Stimulated activated CD4-positive, alpha-beta T cell treated with anti-CD3 and anti-CD28 coated beads, Interleukin-15, amount 100 ng/mL, for 48 hours (primary cell): ENCODE data around the gene PNISR.

Experiments used
- DNase-seq, 2 donors: peaks; one replicate each; pipeline ENCODE4 v3.0.0-alpha.2; 2020; ENCODE audit warnings: low read depth in 2 of 2

Gene PNISR

DNA sequence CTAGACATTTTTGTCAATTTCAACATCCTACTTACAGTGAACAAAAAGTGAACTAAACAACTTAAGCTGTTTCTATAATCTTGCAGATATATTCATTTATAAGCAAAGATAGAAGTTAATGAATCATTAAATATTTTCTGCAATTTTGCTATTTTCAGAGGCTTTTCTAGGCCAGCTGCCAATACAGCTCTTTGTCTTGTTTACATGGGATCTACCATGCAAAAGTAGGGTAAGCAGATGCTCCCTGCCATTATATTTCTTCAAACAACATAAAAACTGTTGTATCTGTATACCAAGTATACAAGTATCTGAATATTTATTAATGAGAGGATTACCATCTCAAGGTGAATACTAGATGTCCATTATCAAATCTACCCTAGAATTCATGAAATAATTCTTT, 15.4 kb downstream of the PNISR start:
- DNase-seq: no peak

- no peak for DNase-seq
Measured at GRCh38 chr6:99407076-99407475, 18.0 kb downstream of the PNISR start.

DNA sequence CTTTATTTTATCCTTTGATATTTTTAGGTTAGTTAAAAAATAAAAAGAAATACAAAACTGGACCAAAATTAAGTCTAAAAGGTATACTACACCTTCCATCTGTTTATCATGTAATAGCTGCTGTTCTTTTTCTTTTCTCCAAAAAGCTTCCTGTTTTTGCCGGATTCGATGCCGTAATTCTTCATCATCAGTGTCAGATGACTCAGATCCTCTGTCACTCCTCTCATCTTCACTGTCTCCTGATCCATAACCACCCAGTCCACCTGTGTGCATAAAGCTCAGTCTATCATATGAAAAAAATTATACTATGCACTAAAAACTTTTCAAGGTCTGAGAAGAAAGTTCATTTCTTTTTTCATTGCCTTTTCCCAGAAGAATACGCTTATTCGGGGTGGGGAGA, 22.7 kb downstream of the PNISR start:
- DNase-seq: no peak

GRCh38 chr6:99397287-99397686, 27.8 kb downstream of the PNISR start:
- no peak for DNase-seq

- DNase-seq: peak; percentile 33 to 40
Measured at GRCh38 chr6:99393698-99394531, 31.2 kb downstream of the PNISR start, which contains the start of gene COQ3. TSS of gene COQ3 (minus strand) at chr6:99394195. CDS start at chr6:99394179, 16 bp downstream.

DNA sequence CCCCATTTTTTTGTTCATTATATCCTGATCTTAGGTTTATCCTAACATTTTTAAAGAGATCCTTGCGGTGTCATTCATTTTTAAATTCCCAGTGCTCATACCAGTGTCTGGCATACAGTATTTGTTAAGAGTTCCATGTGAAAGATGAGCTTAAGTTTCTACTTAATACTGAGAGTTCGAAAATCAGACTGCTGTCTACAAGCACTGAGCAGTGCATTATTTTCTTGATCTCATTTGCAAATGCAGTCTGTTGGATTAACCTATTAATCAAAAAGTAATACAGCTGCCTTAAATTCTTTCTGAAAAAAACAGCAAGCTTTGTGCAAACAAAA, 31.8 kb downstream of the PNISR start:
- DNase-seq: no peak

DNA sequence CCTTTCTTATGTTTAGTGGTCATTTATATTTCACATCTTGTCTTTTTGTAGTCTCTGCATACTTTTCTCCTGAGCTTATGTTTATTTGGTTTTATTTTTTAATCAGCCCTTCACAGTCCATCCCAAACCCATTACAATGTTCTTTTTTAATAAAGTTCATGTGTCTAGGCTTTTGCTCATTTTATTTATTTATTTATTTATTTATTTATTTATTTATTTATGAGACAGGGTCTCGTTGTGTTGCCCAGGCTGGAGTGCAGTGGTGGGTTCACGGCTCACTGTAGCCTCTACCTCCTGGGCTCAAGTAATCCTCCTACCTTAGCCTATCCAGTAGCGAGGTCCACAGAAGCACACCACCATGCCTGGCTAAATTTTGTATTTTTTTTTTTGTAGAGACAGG, 34.2 kb downstream of the PNISR start:
- no peak for DNase-seq

DNA sequence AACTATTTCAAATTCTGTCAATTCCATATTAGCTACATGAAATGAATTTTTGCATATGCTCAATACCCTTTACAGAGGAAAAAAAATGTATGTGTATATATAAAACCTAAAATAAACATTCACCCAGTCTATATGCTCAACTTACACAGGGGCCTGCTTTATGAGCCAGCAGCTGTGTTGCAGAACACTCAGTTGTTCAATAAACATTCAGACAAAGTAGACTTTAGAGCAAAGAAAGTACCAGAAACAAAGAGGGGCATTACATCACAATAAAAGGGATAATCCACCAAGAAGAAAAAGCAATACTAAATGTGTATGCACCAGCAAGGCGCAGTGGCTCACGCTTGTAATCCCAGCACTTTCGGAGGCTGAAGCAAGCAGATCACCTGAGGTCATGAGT, 40.6 kb downstream of the PNISR start:
- DNase-seq: no peak

DNA sequence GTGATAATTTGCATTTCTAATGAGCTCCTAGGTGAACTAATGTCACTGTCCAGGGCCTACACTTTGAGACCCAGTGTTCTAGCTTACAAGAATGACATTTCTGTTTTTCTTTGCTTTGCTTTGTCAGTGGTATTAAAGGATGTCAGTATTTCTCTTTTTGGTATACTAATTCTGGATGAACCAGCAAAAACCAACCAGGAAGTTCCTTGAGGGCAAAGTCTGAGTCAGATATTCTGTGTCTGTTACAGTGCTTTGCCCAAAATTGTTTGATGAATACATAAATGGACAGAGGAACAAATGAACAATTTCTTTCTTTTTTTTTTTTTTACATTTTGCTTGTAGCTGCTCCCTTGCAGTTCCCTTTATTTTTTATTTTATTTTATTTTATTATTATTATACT, 46.5 kb downstream of the PNISR start:
- DNase-seq: no peak

GRCh38 chr6:99369533-99369932, 55.6 kb downstream of the PNISR start:
- DNase-seq: no peak

DNA sequence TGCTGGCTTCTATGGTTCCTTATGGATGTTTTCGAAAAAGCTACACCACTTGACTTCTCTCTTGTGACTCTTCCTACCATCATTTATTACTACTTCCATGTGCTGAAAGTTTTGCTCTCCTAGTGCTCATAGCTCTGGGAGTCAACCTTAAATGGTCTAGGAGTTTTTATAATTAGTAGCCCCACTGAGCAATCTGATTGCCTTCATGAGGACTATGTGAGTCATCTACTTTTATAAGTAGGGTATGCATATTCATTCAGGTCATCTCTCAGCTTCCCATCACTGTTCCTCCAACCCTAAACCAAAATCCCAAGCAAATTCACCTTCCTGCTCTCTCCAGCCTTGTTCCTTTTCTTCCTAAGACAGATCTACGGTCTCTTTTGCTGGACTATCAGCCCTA, 58.3 kb downstream of the PNISR start:
- DNase-seq: no peak

GRCh38 chr6:99364026-99364425, 61.1 kb downstream of the PNISR start:
- DNase-seq: no peak

- no peak for DNase-seq
Measured at GRCh38 chr6:99362678-99363268, 62.3 kb downstream of the PNISR start.

- no peak for DNase-seq
Measured at GRCh38 chr6:99359800-99360199, 65.3 kb downstream of the PNISR start.

GRCh38 chr6:99356641-99357040, 68.5 kb downstream of the PNISR start:
- no peak for DNase-seq

- DNase-seq: no peak
Measured at GRCh38 chr6:99354983-99355382, 70.1 kb downstream of the PNISR start.

- DNase-seq: no peak
Measured at GRCh38 chr6:99353126-99353525, 72.0 kb downstream of the PNISR start.

GRCh38 chr6:99350573-99350972, 74.5 kb downstream of the PNISR start:
- DNase-seq: no peak

DNA sequence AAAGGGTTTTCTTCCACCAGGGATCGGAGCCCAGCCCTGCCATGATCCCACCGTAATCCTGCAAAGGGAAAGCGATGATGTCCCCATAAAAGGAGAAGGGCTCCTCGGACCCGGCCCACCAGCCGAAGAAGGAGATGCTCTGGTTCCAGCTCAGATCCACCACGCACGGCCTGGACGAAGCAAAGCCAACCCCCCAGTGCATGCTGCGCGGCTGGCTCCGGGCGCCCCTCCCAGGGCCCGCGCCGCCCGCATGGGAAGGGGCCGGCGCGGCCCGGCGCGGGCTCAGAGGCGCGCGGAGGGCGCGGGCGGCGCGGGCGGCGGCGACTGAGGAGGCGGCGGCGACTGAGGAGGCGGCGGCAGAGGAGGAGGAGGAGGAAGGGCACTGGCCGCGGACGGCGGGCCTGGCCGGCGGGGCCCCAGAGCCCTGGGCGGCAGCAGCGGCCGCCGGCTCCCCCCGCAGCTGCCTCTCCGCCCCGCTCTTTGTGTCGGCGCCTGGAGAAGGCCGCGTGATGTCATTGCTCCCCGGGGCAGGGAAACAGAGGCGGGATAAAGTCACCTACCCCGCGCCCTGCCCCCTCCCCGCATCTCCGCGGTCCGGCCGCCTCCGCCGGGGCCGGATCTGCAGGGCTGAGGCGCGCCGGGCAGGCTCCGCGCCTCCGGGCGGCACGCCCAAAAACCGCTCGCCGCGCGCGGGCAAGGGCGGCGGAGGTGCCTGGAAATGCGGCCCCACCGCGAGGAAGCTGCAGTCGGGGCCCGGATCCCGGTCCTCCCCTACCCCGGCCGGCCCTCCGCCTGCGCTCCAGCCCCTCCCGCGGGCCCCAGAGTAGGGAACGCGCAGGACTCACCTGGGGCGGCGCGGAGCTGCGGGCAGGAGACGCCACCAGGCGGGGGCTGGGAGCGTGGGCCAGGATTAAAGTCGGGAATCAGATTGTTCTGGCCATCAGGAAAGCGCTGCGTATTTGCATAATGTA, 75.7 kb downstream of the PNISR start, which contains the start of gene FAXC:
Gene FAXC, minus strand, starts transcription at position 504 of the 971 bp plus-strand sequence. Its CDS starts 302 bp downstream, at position 202.
- DNase-seq: no peak

DNA sequence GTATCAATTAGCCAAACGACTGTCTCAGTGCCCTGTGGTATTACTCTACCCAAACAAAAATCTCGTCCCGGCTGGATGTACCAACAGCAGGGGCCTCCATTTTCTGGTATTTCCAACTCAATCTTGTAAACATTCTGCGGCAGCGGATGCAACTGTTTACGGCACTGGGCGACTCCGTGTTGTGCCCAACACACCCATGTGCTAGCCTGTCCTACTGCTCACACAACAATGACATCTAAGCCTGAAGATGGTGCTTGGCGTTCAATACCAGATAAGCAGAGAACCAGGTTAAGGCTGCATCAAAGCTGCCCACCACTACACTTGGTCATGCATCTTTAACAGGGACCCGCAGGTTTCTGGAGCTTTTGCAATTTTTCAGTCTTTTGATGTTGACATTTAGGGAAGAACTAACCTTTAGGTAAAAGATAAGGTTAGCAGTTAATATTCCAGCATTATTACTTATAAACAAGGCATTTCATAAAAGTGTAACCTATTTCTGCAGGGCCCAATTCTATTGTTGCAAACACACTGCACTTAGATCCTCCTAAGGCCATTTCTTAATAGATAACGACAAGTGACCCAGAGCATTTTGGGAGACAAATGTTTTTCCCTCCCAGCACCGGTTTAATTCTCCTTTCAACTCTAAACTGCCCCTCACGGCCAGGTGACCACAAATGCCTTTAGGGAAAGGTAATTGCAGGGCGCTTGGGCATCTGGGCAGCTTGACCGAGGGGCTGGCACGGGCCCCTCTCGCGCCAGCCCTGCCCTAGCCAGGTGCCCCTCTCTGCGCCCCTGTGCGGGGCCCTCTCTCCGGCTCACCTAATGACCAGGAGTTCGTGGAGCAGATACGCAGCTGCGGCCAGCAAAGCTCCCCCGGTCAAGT, 76.6 kb downstream of the PNISR start:
- DNase-seq: no peak
